Thyroid gland (tissue), 4 donors: ENCODE results near the gene XCL2.
"Not testable (repeated sequence)": the region's sequence is repeated elsewhere in the genome, so short reads cannot be mapped to it uniquely, and the experiment has no call there.

ENCODE experiments used
- POLR2A ChIP-seq, 2 donors: fragments of 450-650 bp; IDR thresholded peaks; one replicate each; pipeline ENCODE4 v1.6.1; 2017; ENCODE audit warnings: antibody characterized with exemption in 2 of 2, mild to moderate bottlenecking in 2 of 2, moderate library complexity in 1 of 2
- TF ChIP-seq, protein P1 (sequence below), 6 experiments: fragments of 200-600 bp in 3 of 6; fragments of 450-650 bp in 3 of 6; sonication (generic) in 3 of 6; IDR thresholded peaks; one replicate each; pipeline ENCODE4 v1.5.1; 2016 to 2019; ENCODE audit warnings: antibody characterized with exemption in 6 of 6, mild to moderate bottlenecking in 2 of 6, inconsistent platforms in 1 of 6, moderate library complexity in 1 of 6

DNA sequence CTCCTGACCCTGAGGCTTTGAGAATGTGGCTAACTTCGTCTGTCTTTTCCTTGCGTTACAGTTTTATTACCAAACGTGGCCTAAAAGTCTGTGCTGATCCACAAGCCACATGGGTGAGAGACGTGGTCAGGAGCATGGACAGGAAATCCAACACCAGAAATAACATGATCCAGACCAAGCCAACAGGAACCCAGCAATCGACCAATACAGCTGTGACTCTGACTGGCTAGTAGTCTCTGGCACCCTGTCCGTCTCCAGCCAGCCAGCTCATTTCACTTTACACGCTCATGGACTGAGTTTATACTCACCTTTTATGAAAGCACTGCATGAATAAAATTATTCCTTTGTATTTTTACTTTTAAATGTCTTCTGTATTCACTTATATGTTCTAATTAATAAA lies 37.2 kb upstream of the XCL2 start:
- TF ChIP-seq, protein P1, sequence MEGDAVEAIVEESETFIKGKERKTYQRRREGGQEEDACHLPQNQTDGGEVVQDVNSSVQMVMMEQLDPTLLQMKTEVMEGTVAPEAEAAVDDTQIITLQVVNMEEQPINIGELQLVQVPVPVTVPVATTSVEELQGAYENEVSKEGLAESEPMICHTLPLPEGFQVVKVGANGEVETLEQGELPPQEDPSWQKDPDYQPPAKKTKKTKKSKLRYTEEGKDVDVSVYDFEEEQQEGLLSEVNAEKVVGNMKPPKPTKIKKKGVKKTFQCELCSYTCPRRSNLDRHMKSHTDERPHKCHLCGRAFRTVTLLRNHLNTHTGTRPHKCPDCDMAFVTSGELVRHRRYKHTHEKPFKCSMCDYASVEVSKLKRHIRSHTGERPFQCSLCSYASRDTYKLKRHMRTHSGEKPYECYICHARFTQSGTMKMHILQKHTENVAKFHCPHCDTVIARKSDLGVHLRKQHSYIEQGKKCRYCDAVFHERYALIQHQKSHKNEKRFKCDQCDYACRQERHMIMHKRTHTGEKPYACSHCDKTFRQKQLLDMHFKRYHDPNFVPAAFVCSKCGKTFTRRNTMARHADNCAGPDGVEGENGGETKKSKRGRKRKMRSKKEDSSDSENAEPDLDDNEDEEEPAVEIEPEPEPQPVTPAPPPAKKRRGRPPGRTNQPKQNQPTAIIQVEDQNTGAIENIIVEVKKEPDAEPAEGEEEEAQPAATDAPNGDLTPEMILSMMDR (IDR thresholded peaks at IDR 0.05) = not testable (repeated sequence)
- TF ChIP-seq POLR2A (IDR thresholded peaks at IDR 0.05) = not testable (repeated sequence)
